Spleen (tissue), 11 donors: ENCODE measurements around the gene KIF26B. TPM values are rescaled to one million over a fixed set of nuclear protein-coding genes. Genes with fewer than 3 reads are reported as not detected.

Source experiments
- DNase-seq: peaks from one replicate; pipeline ENCODE4 v3.0.0-alpha.2; 2020
- H3K27ac ChIP-seq, 8 donors: fragments of 200-600 bp; sonication (generic) in 7 of 8; 1 replicate in 4 of 8; 2 replicates in 4 of 8; pipeline versions ENCODE4 v1.5.0 to v1.8.0; 2016 to 2021; ENCODE audit warnings: inconsistent platforms in 4 of 8, mild to moderate bottlenecking in 4 of 8, moderate library complexity in 1 of 8
- H3K27me3 ChIP-seq, 7 donors: fragments of 200-600 bp; sonication (generic) in 6 of 7; replicated peaks in 1 of 7; 1 replicate in 4 of 7; 2 replicates in 3 of 7; pipeline versions ENCODE4 v1.5.0 to v1.8.0; 2016 to 2021; ENCODE audit warnings: inconsistent platforms in 3 of 7, mild to moderate bottlenecking in 1 of 7
- H3K36me3 ChIP-seq, 6 donors: fragments of 200-600 bp; sonication (generic) in 5 of 6; 1 replicate in 4 of 6; 2 replicates in 2 of 6; pipeline versions ENCODE4 v1.5.0 to v1.8.0; 2016 to 2021; ENCODE audit warnings: inconsistent platforms in 2 of 6
- H3K4me1 ChIP-seq, 6 donors: fragments of 200-600 bp; sonication (generic) in 5 of 6; 1 replicate in 3 of 6; 2 replicates in 3 of 6; pipeline versions ENCODE4 v1.5.0 to v1.8.0; 2016 to 2021; ENCODE audit warnings: inconsistent platforms in 3 of 6
- H3K4me3 ChIP-seq, 8 donors: fragments of 200-600 bp; sonication (generic) in 7 of 8; 1 replicate in 4 of 8; 2 replicates in 4 of 8; pipeline versions ENCODE4 v1.5.0 to v1.8.0; 2016 to 2021; ENCODE audit warnings: inconsistent platforms in 4 of 8, mild to moderate bottlenecking in 4 of 8, moderate library complexity in 2 of 8
- H3K9me3 ChIP-seq, 8 donors: fragments of 200-600 bp; sonication (generic) in 7 of 8; 1 replicate in 4 of 8; 2 replicates in 4 of 8; pipeline versions ENCODE4 v1.5.0 to v1.8.0; 2016 to 2021; ENCODE audit warnings: inconsistent platforms in 4 of 8
- POLR2A ChIP-seq, 3 donors: fragments of 450-650 bp; IDR thresholded peaks; one replicate each; pipeline ENCODE4 v1.5.1; 2017; ENCODE audit warnings: antibody characterized with exemption in 3 of 3, mild to moderate bottlenecking in 1 of 3
- POLR2AphosphoS5 ChIP-seq, 3 donors: sonication (generic); formaldehyde crosslinking; IDR thresholded peaks; one replicate each; pipeline ENCODE4 v1.5.1; 2017; ENCODE audit warnings: antibody characterized with exemption in 3 of 3
- WGBS, 5 donors: extraction: QIAGEN DNeasy Blood & Tissue Kit in 3 of 5; methylation state at CpG; one replicate each; pipeline versions ENCODE4 v1.1.5 to v1.1.7; 2013 to 2018; 5-methylcytosine and 5-hydroxymethylcytosine counted together
- intact Hi-C: fragments of 100-400 bp; cut with DNase I; formaldehyde crosslinking; loops from one replicate; pipeline ENCODE4 v1.15.0; 2023; ENCODE audit warnings: low total_unique reads
- polyA plus RNA-seq, 3 donors: library from polyadenylated mRNA; stranded (reverse); fragments of 200-250 nt; gene quantifications; one replicate each; pipeline ENCODE4 v1.2.1, GENCODE V29; 2013
- total RNA-seq, 7 donors: library from RNA; depleted of rRNA in 3 of 7; stranded (reverse); fragments of >200 nt in 3 of 7; fragmentation: NEBNext Ultra II Directional in 4 of 7; extraction: Animal tissue kit (Norgen Biotek cat#: 25700) in 4 of 7; gene quantifications; one replicate each; pipeline versions ENCODE4 v1.1.0 to v1.2.1, GENCODE V29; 2016 to 2021
- TF ChIP-seq, protein P1 (sequence below), 11 experiments: fragments of 200-600 bp in 7 of 11; fragments of 450-650 bp in 4 of 11; sonication (generic) in 4 of 11; IDR thresholded peaks in 8 of 11; conservative IDR thresholded peaks in 3 of 11; 1 replicate in 7 of 11; 2 replicates in 4 of 11; pipeline versions ENCODE4 v1.4.0 to v1.8.0; 2016 to 2021; ENCODE audit warnings: antibody characterized with exemption in 11 of 11, inconsistent platforms in 4 of 11, mild to moderate bottlenecking in 1 of 11
- donor health status: healthy with polysubstance abuse.
- donor health status: DM: no; HTN: no; CAD: no; lungs with moderate emphysema.
- donor health status: DM: no; HTN: no; CAD: no.
- donor health status: Bipolar disorder and iron deficiency.
- donor health status: healthy.
- donor health status: DM: no; HTN: no; CAD: no.
- donor health status: DM: yes; HTN: yes; CAD: no.

Gene KIF26B
- total and polyA plus RNA-seq, 10 donors, result 0.07 to 4.5 (median 0.60) TPM; not detected in 1

DNA sequence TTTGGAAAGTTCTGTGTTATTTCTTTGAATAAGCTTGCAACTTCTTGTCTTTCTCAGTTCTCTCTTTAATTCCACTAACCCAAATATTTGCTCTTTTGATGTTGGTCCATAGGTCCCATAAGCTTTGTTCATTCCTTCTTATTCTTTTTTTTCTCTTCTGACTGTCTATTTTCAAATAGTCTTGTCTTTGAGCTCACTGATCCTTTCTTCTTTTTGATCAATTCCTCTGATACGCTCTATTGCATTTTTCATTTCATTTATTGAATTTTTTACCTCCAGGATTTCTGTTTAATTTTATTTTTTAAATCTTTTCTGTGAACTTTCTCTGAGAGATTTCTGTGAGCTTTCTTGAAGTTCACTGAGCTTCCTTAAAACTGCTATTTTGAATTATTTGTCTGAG is 486.6 kb downstream of the KIF26B start:
- Histone ChIP-seq H3K4me3 (no peak overlapping the region), H3K27ac (no peak overlapping the region), H3K9me3 (peaks cover 0 to 55% (median 47%) of the 10 kb centered on the region in 8 donors), H3K36me3 (no peaks in the 10 kb centered on the region), H3K27me3 (no peaks in the 10 kb centered on the region), H3K4me1 (no peaks in the 10 kb centered on the region)
- 88 to 100% (median 94%) methylated on average over 1 of the region's 1 CpG for whole genome bisulfite sequencing, 5 donors
- TF ChIP-seq POLR2A (IDR thresholded peaks at IDR 0.05), result no peak
- no peak for TF ChIP-seq POLR2AphosphoS5 (IDR thresholded peaks at IDR 0.05)
- TF ChIP-seq, protein P1, sequence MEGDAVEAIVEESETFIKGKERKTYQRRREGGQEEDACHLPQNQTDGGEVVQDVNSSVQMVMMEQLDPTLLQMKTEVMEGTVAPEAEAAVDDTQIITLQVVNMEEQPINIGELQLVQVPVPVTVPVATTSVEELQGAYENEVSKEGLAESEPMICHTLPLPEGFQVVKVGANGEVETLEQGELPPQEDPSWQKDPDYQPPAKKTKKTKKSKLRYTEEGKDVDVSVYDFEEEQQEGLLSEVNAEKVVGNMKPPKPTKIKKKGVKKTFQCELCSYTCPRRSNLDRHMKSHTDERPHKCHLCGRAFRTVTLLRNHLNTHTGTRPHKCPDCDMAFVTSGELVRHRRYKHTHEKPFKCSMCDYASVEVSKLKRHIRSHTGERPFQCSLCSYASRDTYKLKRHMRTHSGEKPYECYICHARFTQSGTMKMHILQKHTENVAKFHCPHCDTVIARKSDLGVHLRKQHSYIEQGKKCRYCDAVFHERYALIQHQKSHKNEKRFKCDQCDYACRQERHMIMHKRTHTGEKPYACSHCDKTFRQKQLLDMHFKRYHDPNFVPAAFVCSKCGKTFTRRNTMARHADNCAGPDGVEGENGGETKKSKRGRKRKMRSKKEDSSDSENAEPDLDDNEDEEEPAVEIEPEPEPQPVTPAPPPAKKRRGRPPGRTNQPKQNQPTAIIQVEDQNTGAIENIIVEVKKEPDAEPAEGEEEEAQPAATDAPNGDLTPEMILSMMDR (IDR thresholded peaks at IDR 0.05 in 8 of 11, conservative IDR thresholded peaks at IDR 0.05 in 3 of 11), result no peak
- DNase-seq, result no peak
- intact Hi-C loops, result no loop called here

DNA sequence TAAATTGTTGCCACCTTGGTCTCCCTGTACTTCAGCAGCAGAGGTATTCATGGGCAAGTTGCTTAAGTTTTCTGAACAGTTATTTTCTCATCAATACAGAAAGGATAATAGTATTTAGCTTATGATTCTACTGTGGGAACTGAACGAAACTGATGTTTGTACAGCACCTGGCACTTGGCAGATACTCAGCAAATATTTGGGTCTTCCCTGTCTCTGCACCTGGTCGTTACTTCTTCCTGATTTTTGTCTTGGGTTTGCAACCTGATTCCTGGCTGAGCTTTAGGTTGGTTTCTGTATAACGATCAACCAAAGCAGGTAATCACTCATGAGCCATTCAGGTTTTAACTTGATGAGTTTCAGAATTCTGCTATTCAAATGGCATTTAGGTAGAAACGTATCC is 490.6 kb downstream of the KIF26B start:
- peaks cover 0 to 6% (median 0%) of the 10 kb centered on the region in 7 donors for H3K27me3 ChIP-seq

DNA sequence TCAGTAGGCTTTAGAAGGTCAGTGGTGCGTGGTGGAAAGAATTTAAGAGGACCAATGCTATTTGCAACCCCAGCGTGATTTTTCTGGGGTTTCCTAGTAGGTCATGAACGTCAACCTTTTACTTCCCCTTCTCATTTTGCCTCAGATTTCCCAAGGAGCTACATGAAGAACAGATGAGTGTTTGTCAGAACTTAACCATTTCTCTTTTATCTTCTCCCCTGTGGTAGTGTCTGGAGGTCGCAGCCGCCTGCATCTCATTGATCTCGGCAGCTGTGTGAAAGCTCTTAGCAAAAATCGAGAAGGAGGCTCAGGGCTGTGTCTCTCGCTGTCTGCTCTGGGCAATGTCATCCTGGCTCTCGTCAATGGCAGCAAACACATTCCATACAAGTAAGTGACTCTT is 491.1 kb downstream of the KIF26B start:
- WGBS, 5 donors, result 62 to 68% (median 64%) methylated on average over 9 of the region's 9 CpGs
- no peaks in the 10 kb centered on the region for H3K36me3 ChIP-seq
- H3K4me1 ChIP-seq, result no peaks in the 10 kb centered on the region
- H3K4me3 ChIP-seq, result no peak overlapping the region
- H3K9me3 ChIP-seq, result peaks cover 0 to 32% (median 24%) of the 10 kb centered on the region in 8 donors
- TF ChIP-seq POLR2A (IDR thresholded peaks at IDR 0.05) (no peak), POLR2AphosphoS5 (IDR thresholded peaks at IDR 0.05) (no peak)
- TF ChIP-seq, protein P1 (IDR thresholded peaks at IDR 0.05 in 8 of 11, conservative IDR thresholded peaks at IDR 0.05 in 3 of 11), result no peak
- intact Hi-C loops, result no loop called here
- DNase-seq, result no peak
- no peak overlapping the region for H3K27ac ChIP-seq
- peaks cover 0 to 6% (median 0%) of the 10 kb centered on the region in 7 donors for H3K27me3 ChIP-seq

More for the DNA sequence above, 490.6 kb downstream of the KIF26B start:
- Histone ChIP-seq H3K27ac (no peak overlapping the region), H3K9me3 (peaks cover 0 to 36% (median 29%) of the 10 kb centered on the region in 8 donors), H3K4me3 (no peak overlapping the region), H3K4me1 (no peaks in the 10 kb centered on the region), H3K36me3 (no peaks in the 10 kb centered on the region)
- DNase-seq, result no peak
- intact Hi-C loops, result no loop called here
- TF ChIP-seq, protein P1 (IDR thresholded peaks at IDR 0.05 in 8 of 11, conservative IDR thresholded peaks at IDR 0.05 in 3 of 11), result no peak
- TF ChIP-seq POLR2A (IDR thresholded peaks at IDR 0.05), result no peak
- no peak for TF ChIP-seq POLR2AphosphoS5 (IDR thresholded peaks at IDR 0.05)
- 63 to 78% (median 72%) methylated on average over 4 of the region's 4 CpGs for WGBS, 5 donors

DNA sequence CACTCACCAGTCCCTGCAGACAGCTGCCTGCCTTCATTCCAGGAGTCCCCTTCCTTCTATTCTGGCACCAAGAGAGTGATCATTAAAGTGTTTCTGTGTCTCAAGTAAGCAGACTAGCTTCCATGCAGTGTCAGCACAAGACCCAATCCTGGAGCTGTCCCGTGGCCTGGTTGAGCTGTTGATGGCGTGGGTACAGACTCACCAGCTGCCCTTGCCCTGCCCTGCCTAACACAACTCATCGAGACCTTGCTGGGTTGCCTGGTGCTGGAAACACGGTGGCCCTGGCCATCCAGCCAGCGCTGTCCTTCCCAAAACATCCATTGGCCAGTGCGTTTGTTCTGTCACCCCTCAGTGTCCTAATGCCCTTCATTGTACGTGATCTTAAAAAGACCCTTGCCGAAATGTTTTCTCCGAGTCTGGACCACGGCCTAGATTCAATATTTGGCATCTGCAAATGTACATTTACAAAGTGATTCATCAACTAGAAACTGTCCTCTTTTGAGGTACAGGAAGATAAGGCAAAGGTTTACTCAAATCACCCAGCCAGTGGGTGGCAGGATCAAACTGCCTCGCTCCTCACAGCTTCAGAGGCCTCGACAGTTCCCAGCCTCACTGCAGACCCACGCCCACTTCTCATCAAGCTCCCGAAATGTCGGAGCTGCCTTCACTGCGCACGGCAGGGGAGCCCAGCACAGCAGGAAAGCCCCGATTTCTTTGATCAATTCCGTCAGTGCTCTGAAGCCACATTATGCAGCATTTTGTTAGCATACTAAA is 494.2 kb downstream of the KIF26B start:
- DNase-seq, result peak; percentile 39
- Histone ChIP-seq H3K27ac (no peak overlapping the region), H3K9me3 (peaks cover 0 to 1% (median 0%) of the 10 kb centered on the region in 8 donors), H3K36me3 (no peaks in the 10 kb centered on the region), H3K4me1 (no peaks in the 10 kb centered on the region), H3K4me3 (no peak overlapping the region), H3K27me3 (peaks cover 0 to 6% (median 0%) of the 10 kb centered on the region in 7 donors)
- TF ChIP-seq, protein P1 (IDR thresholded peaks at IDR 0.05 in 8 of 11, conservative IDR thresholded peaks at IDR 0.05 in 3 of 11), result no peak
- TF ChIP-seq POLR2A (IDR thresholded peaks at IDR 0.05) (no peak), POLR2AphosphoS5 (IDR thresholded peaks at IDR 0.05) (no peak)
- intact Hi-C loops, result no loop called here
- WGBS, 5 donors, result 63 to 76% (median 72%) methylated on average over 13 to 19 of the region's 19 CpGs
